ENCODE results near the gene TMEM260. TPM values are rescaled to one million over a fixed set of nuclear protein-coding genes. Genes with fewer than 3 reads are reported as not detected.

The TMEM260 gene
- total RNA-seq, 1 experiment from 2014 or later = 20.0 TPM

DNA sequence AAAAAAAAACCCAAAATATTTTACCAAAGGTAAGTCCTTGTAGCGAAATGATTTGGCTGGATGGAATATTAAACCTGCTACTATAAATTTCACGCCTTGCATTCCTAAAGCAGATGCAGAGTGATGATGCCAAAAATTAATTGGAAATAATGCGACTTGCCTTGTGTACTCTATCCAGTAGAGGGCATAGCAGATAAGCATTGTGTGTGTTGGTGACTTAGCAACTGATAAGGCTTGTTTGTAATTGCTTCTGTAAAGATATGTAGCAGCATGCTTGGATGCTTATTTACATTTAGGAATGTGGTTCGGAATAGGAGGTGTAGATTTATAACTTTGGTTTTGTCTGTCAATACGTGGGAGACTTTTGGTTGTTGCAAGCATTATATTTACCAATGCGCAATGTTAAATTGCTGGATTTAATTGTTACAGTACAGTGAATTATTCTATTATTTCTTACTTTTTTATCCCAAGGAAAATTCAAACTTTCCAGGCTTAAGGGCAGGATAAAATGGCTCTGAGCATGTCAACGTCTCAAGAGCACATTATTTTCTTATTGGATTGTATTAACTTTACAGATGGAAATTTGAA is 80.5 kb downstream of the TMEM260 start:
- no peak overlapping the region for H4K5ac ChIP-seq (ENCODE audit: insufficient read length, low read depth, low read length)
- no peak overlapping the region for H3K56ac ChIP-seq (ENCODE audit: insufficient read length, low read depth, low read length)
- no peak overlapping the region for H3K27ac ChIP-seq (ENCODE audit: insufficient read length, low read depth, low read length)
- H2BK5ac ChIP-seq (ENCODE audit: insufficient read length, low read length) = no peak overlapping the region
- H3K4me1 ChIP-seq (ENCODE audit: insufficient read depth, low read length) = no peaks in the 10 kb centered on the region; the same call in 1 of the 2 replicates
- H2AFZ ChIP-seq (ENCODE audit: low read length) = no peak overlapping the region
- Mint-ChIP-seq H3K4me1 (peaks cover 36 to 38% of the 10 kb centered on the region in 2 experiments), H3K27me3 (ENCODE audit: low read depth) (peaks cover 14% of the 10 kb centered on the region), H3K4me3 (no peak overlapping the region), H3K9me3 (peaks cover under 1 to 4% of the 10 kb centered on the region in 2 experiments; a peak in 2 of 5 replicates), H3K27ac (no peak overlapping the region), H3K36me3 (ENCODE audit: insufficient read depth in 1 of 3, low read depth in 3 of 3) (peaks cover 0 to 7% (median under 1%) of the 10 kb centered on the region in 3 experiments; a peak in 2 of 7 replicates)
- no peak overlapping the region for H3K4ac ChIP-seq (ENCODE audit: low read depth, low read length)
- no peak overlapping the region for H4K8ac ChIP-seq (replicated peaks; ENCODE audit: insufficient read length, low read depth, low read length)
- no peaks in the 10 kb centered on the region for H3K9me3 ChIP-seq (ENCODE audit: control insufficient read depth, low read depth, low read length)
- no peaks in the 10 kb centered on the region for H4K20me1 ChIP-seq (ENCODE audit: control insufficient read depth, insufficient read depth, insufficient read length)
- H4K91ac ChIP-seq (ENCODE audit: insufficient read length, low read depth, low read length) = no peak overlapping the region
- no peaks in the 10 kb centered on the region for H3K27me3 ChIP-seq (ENCODE audit: insufficient read depth, low read length)
- no peak overlapping the region for H3K4me2 ChIP-seq (ENCODE audit: insufficient read depth, insufficient read length, low read length)
- H3K23ac ChIP-seq (ENCODE audit: insufficient read length, low read depth, low read length) = no peak overlapping the region
- no peak overlapping the region for H3K9ac ChIP-seq (ENCODE audit: extremely low read depth, insufficient read length, low read length)
- H2BK15ac ChIP-seq (ENCODE audit: low read depth, low read length) = no peak overlapping the region
- H2AK5ac ChIP-seq (ENCODE audit: insufficient read length, low read length) = no peak overlapping the region
- no peaks in the 10 kb centered on the region for H3K79me1 ChIP-seq (ENCODE audit: insufficient read depth, low read depth, low read length, poor library complexity, severe bottlenecking)
- H3K79me2 ChIP-seq (ENCODE audit: insufficient read depth, low read length) = no peaks in the 10 kb centered on the region
- no peak overlapping the region for H3T11ph ChIP-seq (ENCODE audit: low read length)
- H3K18ac ChIP-seq (ENCODE audit: insufficient read length, low read depth, low read length) = no peak overlapping the region
- no peak overlapping the region for H3K14ac ChIP-seq (ENCODE audit: insufficient read depth, low read length)
- DNase-seq = no peak
- no CpG with 5 or more reads among the region's 7 CpGs for WGBS (ENCODE audit: extremely low coverage, insufficient read length, low lambda C conversion rate)
- TF ChIP-seq, protein P1, sequence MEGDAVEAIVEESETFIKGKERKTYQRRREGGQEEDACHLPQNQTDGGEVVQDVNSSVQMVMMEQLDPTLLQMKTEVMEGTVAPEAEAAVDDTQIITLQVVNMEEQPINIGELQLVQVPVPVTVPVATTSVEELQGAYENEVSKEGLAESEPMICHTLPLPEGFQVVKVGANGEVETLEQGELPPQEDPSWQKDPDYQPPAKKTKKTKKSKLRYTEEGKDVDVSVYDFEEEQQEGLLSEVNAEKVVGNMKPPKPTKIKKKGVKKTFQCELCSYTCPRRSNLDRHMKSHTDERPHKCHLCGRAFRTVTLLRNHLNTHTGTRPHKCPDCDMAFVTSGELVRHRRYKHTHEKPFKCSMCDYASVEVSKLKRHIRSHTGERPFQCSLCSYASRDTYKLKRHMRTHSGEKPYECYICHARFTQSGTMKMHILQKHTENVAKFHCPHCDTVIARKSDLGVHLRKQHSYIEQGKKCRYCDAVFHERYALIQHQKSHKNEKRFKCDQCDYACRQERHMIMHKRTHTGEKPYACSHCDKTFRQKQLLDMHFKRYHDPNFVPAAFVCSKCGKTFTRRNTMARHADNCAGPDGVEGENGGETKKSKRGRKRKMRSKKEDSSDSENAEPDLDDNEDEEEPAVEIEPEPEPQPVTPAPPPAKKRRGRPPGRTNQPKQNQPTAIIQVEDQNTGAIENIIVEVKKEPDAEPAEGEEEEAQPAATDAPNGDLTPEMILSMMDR (conservative IDR thresholded peaks at IDR 0.05) = peak; percentile 82
- H2BK120ac ChIP-seq (ENCODE audit: low read depth, low read length, poor library complexity, severe bottlenecking) = no peak overlapping the region
- H3K23me2 ChIP-seq (ENCODE audit: insufficient read length, low read depth, low read length, poor library complexity, severe bottlenecking) = no peaks in the 10 kb centered on the region
- H2BK20ac ChIP-seq (ENCODE audit: low read depth, low read length, poor library complexity, severe bottlenecking) = no peak overlapping the region
- no peak overlapping the region for H2BK12ac ChIP-seq (ENCODE audit: insufficient read length, low read depth, low read length)

All from H9 (cell line).